Measurements from ENCODE around the gene CDS2. TPM values are rescaled to one million over a fixed set of nuclear protein-coding genes. Genes with fewer than 3 reads are reported as not detected.

Gene CDS2
- total RNA-seq, 1 donor from 2014 or later = 36.9 TPM

GRCh38 chr20:5150226-5151076, 23.6 kb downstream of the CDS2 start:
- Histone ChIP-seq H3K4me3 (ENCODE audit: low read depth, low read length) (no peak overlapping the region), H3K27me3 (ENCODE audit: control insufficient read depth, insufficient read depth, low read length) (no peaks in the 10 kb centered on the region), H3K36me3 (ENCODE audit: control insufficient read depth, insufficient read depth, low read length) (no peaks in the 10 kb centered on the region)
- DNase-seq (ENCODE audit: low read depth) = no peak
- TF ChIP-seq CTCF (IDR thresholded peaks at IDR 0.05; ENCODE audit: insufficient read depth, low read length, poor library complexity, severe bottlenecking) = no peak

- Histone ChIP-seq H3K4me3 (ENCODE audit: low read depth, low read length) (no peak overlapping the region), H3K36me3 (ENCODE audit: control insufficient read depth, insufficient read depth, low read length) (no peaks in the 10 kb centered on the region), H3K27me3 (ENCODE audit: control insufficient read depth, insufficient read depth, low read length) (no peaks in the 10 kb centered on the region)
- no peak for DNase-seq (ENCODE audit: low read depth)
- TF ChIP-seq CTCF (IDR thresholded peaks at IDR 0.05; ENCODE audit: insufficient read depth, low read length, poor library complexity, severe bottlenecking) = no peak
These were observed 26.3 kb downstream of the CDS2 start for GRCh38 chr20:5153152-5153467.

DNA sequence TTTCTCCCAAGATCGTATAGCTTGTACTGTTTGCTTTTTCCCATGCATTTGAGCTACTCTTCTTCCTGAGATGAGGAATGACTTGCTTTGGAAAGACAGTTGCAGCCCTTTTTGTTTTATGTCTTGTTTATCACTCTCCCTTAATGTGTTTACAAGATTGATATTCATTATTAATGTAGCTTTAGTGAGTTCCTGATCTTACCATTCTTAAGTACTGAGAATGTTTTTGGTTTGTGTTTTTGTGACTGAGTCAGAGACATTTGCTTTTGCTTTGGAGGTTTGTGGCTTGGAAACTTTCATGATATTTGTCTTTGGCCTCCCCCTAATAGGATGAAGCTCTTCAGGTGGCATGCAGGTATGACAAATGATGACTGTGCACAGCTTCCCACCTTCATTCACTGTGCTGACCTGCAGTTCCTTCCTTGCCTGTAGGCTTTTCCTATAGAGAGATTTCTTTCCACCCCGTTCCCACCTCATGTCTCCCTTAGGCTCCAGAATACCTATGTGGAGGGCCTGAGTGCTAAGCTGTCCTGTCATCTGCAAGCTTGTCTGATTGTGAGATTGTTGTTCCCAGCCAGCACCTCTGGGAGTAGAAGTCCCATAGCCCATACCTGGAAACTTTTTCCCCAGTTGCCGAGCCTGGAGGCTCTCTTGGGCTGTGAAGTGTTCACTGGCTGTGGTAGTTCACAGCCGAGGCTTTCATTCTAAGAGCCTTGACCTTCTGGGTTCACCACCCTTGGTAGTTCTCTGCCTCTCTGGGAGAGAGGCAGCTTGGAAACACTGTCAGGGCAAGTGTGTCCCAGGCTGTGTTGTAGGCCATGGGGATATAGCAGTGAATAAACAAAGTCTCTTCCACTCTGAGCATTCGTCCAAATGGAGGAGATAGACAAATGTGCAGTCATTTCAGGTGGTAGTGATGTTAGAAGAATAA, 27.1 kb downstream of the CDS2 start:
- H3K36me3 ChIP-seq (ENCODE audit: control insufficient read depth, insufficient read depth, low read length) = no peaks in the 10 kb centered on the region
- no peak for TF ChIP-seq CTCF (IDR thresholded peaks at IDR 0.05; ENCODE audit: insufficient read depth, low read length, poor library complexity, severe bottlenecking)
- no peak overlapping the region for H3K4me3 ChIP-seq (ENCODE audit: low read depth, low read length)
- DNase-seq (ENCODE audit: low read depth) = no peak
- H3K27me3 ChIP-seq (ENCODE audit: control insufficient read depth, insufficient read depth, low read length) = no peaks in the 10 kb centered on the region

- TF ChIP-seq CTCF (IDR thresholded peaks at IDR 0.05; ENCODE audit: insufficient read depth, low read length, poor library complexity, severe bottlenecking) = no peak
- DNase-seq (ENCODE audit: low read depth) = no peak
- no peaks in the 10 kb centered on the region for H3K27me3 ChIP-seq (ENCODE audit: control insufficient read depth, insufficient read depth, low read length)
- no peaks in the 10 kb centered on the region for H3K36me3 ChIP-seq (ENCODE audit: control insufficient read depth, insufficient read depth, low read length)
- no peak overlapping the region for H3K4me3 ChIP-seq (ENCODE audit: low read depth, low read length)
These were observed 27.7 kb downstream of the CDS2 start for GRCh38 chr20:5154543-5154925.

DNA sequence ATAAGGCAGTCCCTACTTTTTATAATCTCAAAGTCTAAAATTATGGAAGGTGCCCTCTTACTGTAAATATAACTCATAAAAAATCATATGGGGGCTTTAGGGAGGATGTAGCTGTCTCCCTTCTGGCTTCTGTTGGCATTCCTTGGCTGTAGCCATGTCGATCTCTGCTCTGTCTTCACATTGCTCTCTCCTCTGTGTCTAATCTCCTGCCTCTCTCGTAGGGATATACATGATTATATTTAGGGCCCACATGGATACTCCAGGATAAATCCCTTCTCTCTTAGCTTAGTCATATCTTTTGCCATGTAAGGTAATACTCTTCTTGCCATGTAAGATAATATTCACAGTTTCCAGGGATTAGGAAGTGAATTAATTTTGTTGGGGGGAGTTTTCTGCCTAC, 28.6 kb downstream of the CDS2 start:
- Histone ChIP-seq H3K36me3 (ENCODE audit: control insufficient read depth, insufficient read depth, low read length) (no peaks in the 10 kb centered on the region), H3K4me3 (ENCODE audit: low read depth, low read length) (no peak overlapping the region), H3K27me3 (ENCODE audit: control insufficient read depth, insufficient read depth, low read length) (no peaks in the 10 kb centered on the region)
- DNase-seq (ENCODE audit: low read depth) = no peak
- no peak for TF ChIP-seq CTCF (IDR thresholded peaks at IDR 0.05; ENCODE audit: insufficient read depth, low read length, poor library complexity, severe bottlenecking)
